H1 (cell line): ENCODE results near the gene KCNMA1. TPM values are rescaled to one million over a fixed set of nuclear protein-coding genes. Genes with fewer than 3 reads are reported as not detected.

ENCODE experiments used
- CTCF ChIA-PET: fragments of 300-600 bp; sonication (Branson Sonifier 250); formaldehyde crosslinking; loops from one replicate; lab custom pipeline; 2021; ENCODE audit not compliant: partially characterized antibody; lab: Charles Lee
- POLR2A ChIA-PET: fragments of 300-600 bp; sonication (Branson Sonifier 250); formaldehyde crosslinking; loops from one replicate; lab custom pipeline; 2021; ENCODE audit warnings: inconsistent platforms; ENCODE audit not compliant: partially characterized antibody; lab: Charles Lee
- DNase-seq, 2 experiments: peaks; one replicate each; pipeline versions ENCODE4 v3.0.0 to v3.0.0-alpha.2; 2010 to 2022; ENCODE audit warnings: low spot score in 2 of 2, low read depth in 1 of 2, mixed read lengths in 1 of 2
- FAIRE-seq: peaks from 2 replicates; lab custom pipeline; 2011; peaks lifted over from hg19 to GRCh38; lab: Jason Lieb, UNC
- H2AFZ ChIP-seq: 2 replicates; pipeline ENCODE4 v1.8.1; 2012; ENCODE audit warnings: low read length, inconsistent platforms
- H2AK5ac ChIP-seq: 2 replicates; pipeline ENCODE4 v1.6.1; 2013; ENCODE audit warnings: low read depth, low read length
- H2BK120ac ChIP-seq: replicated peaks from 2 replicates; pipeline ENCODE3; 2013; ENCODE audit warnings: low read depth, low read length, inconsistent platforms
- H2BK12ac ChIP-seq: 2 replicates; pipeline ENCODE4 v1.6.1; 2013; ENCODE audit warnings: low read depth, low read length
- H2BK15ac ChIP-seq: 2 replicates; pipeline ENCODE4 v1.6.1; 2013; ENCODE audit warnings: low read length
- H2BK20ac ChIP-seq: 2 replicates; pipeline ENCODE4 v1.6.1; 2013; ENCODE audit warnings: low read length
- H2BK5ac ChIP-seq: 2 replicates; pipeline ENCODE4 v1.6.1; 2013; ENCODE audit warnings: low read depth, low read length
- H3K14ac ChIP-seq: 2 replicates; pipeline ENCODE4 v1.6.1; 2013; ENCODE audit warnings: inconsistent platforms; ENCODE audit not compliant: insufficient read length
- H3K18ac ChIP-seq: 2 replicates; pipeline ENCODE4 v1.6.1; 2013; ENCODE audit warnings: low read length; ENCODE audit errors: extremely low read depth
- H3K23ac ChIP-seq: 2 replicates; pipeline ENCODE4 v1.6.1; 2013; ENCODE audit warnings: inconsistent platforms; ENCODE audit not compliant: insufficient read length
- H3K23me2 ChIP-seq: 2 replicates; pipeline ENCODE4 v1.6.1; 2013; ENCODE audit warnings: low read depth, low read length
- H3K27ac ChIP-seq: 2 replicates; pipeline ENCODE4 v1.6.1; 2011; ENCODE audit warnings: low read depth, low read length, inconsistent platforms
- H3K27me3 ChIP-seq, 4 experiments: replicated peaks in 1 of 4; 1 replicate in 1 of 4; 2 replicates in 3 of 4; pipeline versions ENCODE4 v1.6.1 to v1.8.1; 2011 to 2013; ENCODE audit warnings: low read length in 3 of 4, mild to moderate bottlenecking in 3 of 4, inconsistent platforms in 2 of 4, mixed read lengths in 2 of 4, moderate library complexity in 1 of 4; ENCODE audit not compliant: control insufficient read depth in 3 of 4, insufficient read depth in 3 of 4; ENCODE audit errors: extremely low read depth in 1 of 4
- H3K36me3 ChIP-seq, 4 experiments: 2 replicates each; pipeline versions ENCODE4 v1.6.1 to v1.8.1; 2011 to 2013; ENCODE audit warnings: mild to moderate bottlenecking in 4 of 4, low read length in 3 of 4, moderate library complexity in 2 of 4, control low read depth in 1 of 4, inconsistent platforms in 1 of 4; ENCODE audit not compliant: insufficient read depth in 4 of 4, control insufficient read depth in 2 of 4
- H3K4ac ChIP-seq: replicated peaks from 2 replicates; pipeline ENCODE3; 2013; ENCODE audit warnings: low read length, low read depth, mixed read lengths, inconsistent platforms; ENCODE audit not compliant: insufficient read length
- H3K4me1 ChIP-seq, 4 experiments: replicated peaks in 1 of 4; 1 replicate in 1 of 4; 2 replicates in 3 of 4; pipeline versions ENCODE4 v1.6.1 to v1.8.1; 2011 to 2013; ENCODE audit warnings: low read length in 3 of 4, inconsistent platforms in 2 of 4, mixed read lengths in 1 of 4; ENCODE audit not compliant: insufficient read depth in 4 of 4, control insufficient read depth in 3 of 4
- H3K4me2 ChIP-seq, 2 experiments: 2 replicates each; pipeline versions ENCODE4 v1.6.1 to v1.8.1; 2011 to 2013; ENCODE audit warnings: low read depth in 2 of 2, low read length in 2 of 2, control low read depth in 1 of 2, inconsistent platforms in 1 of 2, mild to moderate bottlenecking in 1 of 2; ENCODE audit not compliant: insufficient read depth in 1 of 2
- H3K4me3 ChIP-seq, 4 experiments: fragments of 200-600, 300-600 bp in 1 of 4; sonication (generic), shearing (Covaris generic), sonication (Bioruptor Twin) in 1 of 4; 2 replicates each; pipeline versions ENCODE4 v1.5.1 to v1.8.1; 2011 to 2016; ENCODE audit warnings: low read length in 4 of 4, low read depth in 3 of 4, control low read depth in 2 of 4, inconsistent platforms in 2 of 4, mild to moderate bottlenecking in 2 of 4, mixed read lengths in 1 of 4, moderate library complexity in 1 of 4; ENCODE audit not compliant: insufficient read depth in 2 of 4; ENCODE audit errors: extremely low read depth in 1 of 4
- H3K56ac ChIP-seq: replicated peaks from 2 replicates; pipeline ENCODE3; 2013; ENCODE audit warnings: low read depth, mild to moderate bottlenecking, mixed read lengths, low read length, inconsistent platforms; ENCODE audit not compliant: insufficient read length
- H3K79me1 ChIP-seq: 2 replicates; pipeline ENCODE4 v1.6.1; 2013; ENCODE audit warnings: low read depth, low read length, control low read depth
- H3K79me2 ChIP-seq, 2 experiments: 2 replicates each; pipeline versions ENCODE4 v1.6.1 to v1.8.1; 2012 to 2013; ENCODE audit warnings: low read length in 2 of 2, mild to moderate bottlenecking in 2 of 2, inconsistent platforms in 1 of 2; ENCODE audit not compliant: insufficient read depth in 2 of 2, control insufficient read depth in 1 of 2
- H3K9ac ChIP-seq, 4 experiments: replicated peaks in 1 of 4; 1 replicate in 1 of 4; 2 replicates in 3 of 4; pipeline versions ENCODE4 v1.6.1 to v1.8.1; 2011 to 2013; ENCODE audit warnings: low read depth in 3 of 4, low read length in 3 of 4, control low read depth in 2 of 4, mild to moderate bottlenecking in 2 of 4, moderate library complexity in 2 of 4, inconsistent platforms in 1 of 4; ENCODE audit errors: extremely low read depth in 1 of 4
- H3K9me3 ChIP-seq, 2 experiments: 2 replicates each; pipeline versions ENCODE4 v1.6.1 to v1.8.1; 2012 to 2013; ENCODE audit warnings: mild to moderate bottlenecking in 2 of 2, moderate library complexity in 2 of 2, control low read depth in 1 of 2, inconsistent platforms in 1 of 2, low read depth in 1 of 2, low read length in 1 of 2, mixed read lengths in 1 of 2; ENCODE audit not compliant: insufficient read depth in 2 of 2
- H4K20me1 ChIP-seq, 2 experiments: replicated peaks in 1 of 2; 2 replicates each; pipeline versions ENCODE3 to v1.8.1; 2011 to 2013; ENCODE audit warnings: inconsistent platforms in 2 of 2, low read length in 2 of 2, mild to moderate bottlenecking in 1 of 2; ENCODE audit not compliant: insufficient read depth in 2 of 2, control insufficient read depth in 1 of 2
- H4K5ac ChIP-seq: 2 replicates; pipeline ENCODE4 v1.6.1; 2013; ENCODE audit warnings: low read length, low read depth, mixed read lengths, inconsistent platforms; ENCODE audit not compliant: insufficient read length
- H4K8ac ChIP-seq: 2 replicates; pipeline ENCODE4 v1.8.0; 2013; ENCODE audit warnings: mild to moderate bottlenecking, moderate library complexity, low read length, inconsistent platforms; ENCODE audit not compliant: insufficient read depth; ENCODE audit errors: extremely low read depth
- H4K91ac ChIP-seq: replicated peaks from 2 replicates; pipeline ENCODE3; 2013; ENCODE audit warnings: low read length, mixed read lengths, inconsistent platforms; ENCODE audit not compliant: insufficient read length
- BACH1 ChIP-seq: IDR thresholded peaks from 2 replicates; pipeline ENCODE4 v1.6.1; 2012; ENCODE audit warnings: low read length, improper control_type of control experiment
- CHD1 ChIP-seq: IDR thresholded peaks from 2 replicates; pipeline ENCODE4 v1.6.1; 2012; ENCODE audit warnings: low read depth, low read length, improper control_type of control experiment
- CHD2 ChIP-seq: IDR thresholded peaks from 2 replicates; pipeline ENCODE4 v1.6.1; 2012; ENCODE audit warnings: low read length, improper control_type of control experiment
- EZH2 ChIP-seq: fragments of 200-600 bp; sonication (generic); IDR thresholded peaks from 2 replicates; pipeline ENCODE4 v1.7.1; 2012; ENCODE audit warnings: low read depth, mild to moderate bottlenecking, moderate library complexity, low read length, inconsistent platforms; ENCODE audit not compliant: severe bottlenecking
- FOSL1 ChIP-seq: IDR thresholded peaks from 2 replicates; pipeline ENCODE4 v1.6.1; 2011; ENCODE audit warnings: mild to moderate bottlenecking, low read depth, low read length, moderate library complexity; ENCODE audit not compliant: insufficient read depth
- HDAC6 ChIP-seq: IDR thresholded peaks from one replicate; pipeline ENCODE4 v1.7.1; 2012; ENCODE audit warnings: low read depth, mild to moderate bottlenecking, inconsistent platforms, low read length, moderate library complexity
- RXRA ChIP-seq: IDR thresholded peaks from 2 replicates; pipeline ENCODE4 v1.6.1; 2011; ENCODE audit warnings: low read depth, mild to moderate bottlenecking, low read length, moderate library complexity; ENCODE audit not compliant: insufficient read depth
- TAF7 ChIP-seq: optimal IDR thresholded peaks from 2 replicates; pipeline ENCODE3; 2011; ENCODE audit warnings: low read depth, mild to moderate bottlenecking, inconsistent platforms, low read length, moderate library complexity, borderline replicate concordance
- TBP ChIP-seq: IDR thresholded peaks from 2 replicates; pipeline ENCODE4 v1.6.1; 2011; ENCODE audit warnings: low read depth, low read length, improper control_type of control experiment
- YY1 ChIP-seq: IDR thresholded peaks from 2 replicates; pipeline ENCODE4 v1.6.1; 2011; ENCODE audit warnings: low read depth, mild to moderate bottlenecking, low read length
- WGBS, 2 experiments: shearing (Covaris generic) in 1 of 2; methylation state at CpG; one replicate each; pipeline versions ENCODE4 v1.1.6 to v1.1.7; 2013 to 2015; ENCODE audit warnings: low lambda C conversion rate in 2 of 2, mixed read lengths in 2 of 2, inconsistent platforms in 1 of 2, low coverage in 1 of 2, missing lambda C conversion rate in 1 of 2; ENCODE audit not compliant: insufficient replicate concordance in 2 of 2, insufficient coverage in 1 of 2, insufficient read length in 1 of 2; ENCODE audit errors: extremely low coverage in 1 of 2, missing lambda C conversion rate in 1 of 2; 5-methylcytosine and 5-hydroxymethylcytosine counted together
- polyA plus RNA-seq, 7 experiments: library from polyadenylated mRNA; depleted of rRNA in 3 of 7; stranded (reverse) in 5 of 7; unstranded in 2 of 7; fragments of >200 nt in 5 of 7; fragments of 200-250 nt in 2 of 7; gene quantifications; 1 replicate in 5 of 7; 2 replicates in 1 of 7; 4 replicates in 1 of 7; pipeline versions ENCODE4 v1.2.1 to v1.2.3, GENCODE V29; 2011 to 2013; ENCODE audit warnings: missing spikeins in 2 of 7, mixed read lengths in 2 of 7
- total RNA-seq: library from RNA; stranded (reverse); fragmentation: NEBNext Ultra II Directional; extraction: Animal tissue kit (Norgen Biotek cat#: 25700); gene quantifications from 2 replicates; pipeline ENCODE4 v1.2.1, GENCODE V29; 2021
- TF ChIP-seq, protein P1 (sequence below): IDR thresholded peaks from 2 replicates; pipeline ENCODE4 v1.6.1; 2011; ENCODE audit warnings: low read depth, mild to moderate bottlenecking, low read length; ENCODE audit not compliant: insufficient read depth

KCNMA1 gene
- total and polyA plus RNA-seq, 2 of the 8 experiments (the other 6 are each of a cell fraction or from before 2014, with no cell fraction given), result 10.2 to 11.1 TPM

DNA sequence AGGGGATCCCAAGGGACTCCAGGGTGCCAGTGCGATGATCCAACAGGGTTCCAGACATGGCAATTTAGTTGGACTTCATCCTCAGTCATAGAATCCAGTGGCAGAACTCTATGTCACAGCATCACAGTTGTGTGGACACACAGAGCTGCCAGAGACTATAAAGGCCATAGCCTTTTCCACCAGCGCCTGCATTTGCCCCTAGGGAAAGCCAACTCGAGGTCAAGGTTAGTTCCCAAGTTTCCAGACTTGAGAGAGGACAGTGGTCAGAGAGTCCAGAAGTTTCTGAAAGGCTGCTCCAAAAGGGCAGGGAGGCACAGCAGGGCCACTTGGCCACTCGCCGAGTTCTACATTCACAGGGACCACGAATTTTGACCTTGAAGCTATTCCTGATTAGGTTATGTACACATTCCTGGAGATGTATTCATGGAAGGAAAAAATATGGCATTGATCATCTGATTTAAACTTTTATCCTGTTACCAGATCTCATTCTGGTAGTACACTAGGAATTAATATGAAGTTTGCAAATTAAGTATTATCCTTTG lies 170.1 kb downstream of the KCNMA1 start:
- no peak overlapping the region for H2BK120ac ChIP-seq
- H3K27ac ChIP-seq, result no peak overlapping the region
- no peak overlapping the region for H4K5ac ChIP-seq
- WGBS, 2 experiments, result 89% methylated on average over 6 of the region's 6 CpGs; no CpG with 5 or more reads in 1 of the 2 experiments
- H2BK20ac ChIP-seq, result no peak overlapping the region
- CTCF ChIA-PET, result interaction anchor here (0.9 to 1.0 kb wide), 2 partner anchors 9 to 33 kb away, joined by 3 to 4 read pairs; no protein-coding TSS in a partner anchor
- H3K9me3 ChIP-seq, result no peaks in the 10 kb centered on the region; a peak in 1 of 4 replicates
- DNase-seq (no peak), FAIRE-seq (no peak)
- no peak overlapping the region for H2AK5ac ChIP-seq
- no peak overlapping the region for H2BK15ac ChIP-seq
- no peak overlapping the region for H3K23ac ChIP-seq
- peaks cover 0 to 8% (median 0%) of the 10 kb centered on the region in 4 experiments; a peak in 5 of 7 replicates for H3K4me1 ChIP-seq
- no peak overlapping the region for H3K56ac ChIP-seq
- H3K79me1 ChIP-seq, result 0 out of 2 replicates have a peak, but pooled peaks cover 2% of the 10 kb centered on the region
- H2BK5ac ChIP-seq, result no peak overlapping the region
- H4K8ac ChIP-seq, result no peak overlapping the region
- no peak overlapping the region for H3K14ac ChIP-seq
- H3K4me3 ChIP-seq, result no peak overlapping the region
- peaks cover 15% of the 10 kb centered on the region for H3K23me2 ChIP-seq
- H3K36me3 ChIP-seq, result peaks cover 0 to 6% (median 0%) of the 10 kb centered on the region in 4 experiments; a peak in 1 of 8 replicates
- H3K18ac ChIP-seq, result no peak overlapping the region
- H4K91ac ChIP-seq, result no peak overlapping the region
- H3K27me3 ChIP-seq, result peaks cover 0 to 2% (median 0%) of the 10 kb centered on the region in 4 experiments; a peak in 1 of 7 replicates
- H3K4me2 ChIP-seq, result no peak overlapping the region
- peaks cover 0 to 7% of the 10 kb centered on the region in 2 experiments; a peak in 1 of 4 replicates for H3K79me2 ChIP-seq
- H4K20me1 ChIP-seq, result peaks cover 0 to 14% of the 10 kb centered on the region in 2 experiments
- no peak overlapping the region for H2AFZ ChIP-seq
- no peak overlapping the region for H3K9ac ChIP-seq
- no peak overlapping the region for H2BK12ac ChIP-seq
- POLR2A ChIA-PET, result no interaction called here
- no peak overlapping the region for H3K4ac ChIP-seq
- TF ChIP-seq TAF7 (no peak), RXRA (no peak), YY1 (no peak), CHD1 (no peak), EZH2 (no peak), CHD2 (no peak), FOSL1 (no peak), TBP (no peak), HDAC6 (no peak), BACH1 (no peak)
- TF ChIP-seq, protein P1, sequence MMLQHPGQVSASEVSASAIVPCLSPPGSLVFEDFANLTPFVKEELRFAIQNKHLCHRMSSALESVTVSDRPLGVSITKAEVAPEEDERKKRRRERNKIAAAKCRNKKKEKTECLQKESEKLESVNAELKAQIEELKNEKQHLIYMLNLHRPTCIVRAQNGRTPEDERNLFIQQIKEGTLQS, result no peak
